CD1c-positive myeloid dendritic cell (primary cell): ENCODE data around the gene PGA5.

Experiments
- DNase-seq: peaks from one replicate; pipeline ENCODE4 v3.0.0-alpha.2; 2016; ENCODE audit errors: extremely low spot score

PGA5 gene

GRCh38 chr11:61294717-61295595 is 54.0 kb downstream of the PGA5 start, which contains the start of gene VWCE:
TSS of gene VWCE (minus strand) at chr11:61295316. CDS start at chr11:61295037, 279 bp downstream.
- peak; percentile 67 for DNase-seq

- DNase-seq = no peak
Measured at GRCh38 chr11:61295596-61295926, 54.6 kb downstream of the PGA5 start.

DNA sequence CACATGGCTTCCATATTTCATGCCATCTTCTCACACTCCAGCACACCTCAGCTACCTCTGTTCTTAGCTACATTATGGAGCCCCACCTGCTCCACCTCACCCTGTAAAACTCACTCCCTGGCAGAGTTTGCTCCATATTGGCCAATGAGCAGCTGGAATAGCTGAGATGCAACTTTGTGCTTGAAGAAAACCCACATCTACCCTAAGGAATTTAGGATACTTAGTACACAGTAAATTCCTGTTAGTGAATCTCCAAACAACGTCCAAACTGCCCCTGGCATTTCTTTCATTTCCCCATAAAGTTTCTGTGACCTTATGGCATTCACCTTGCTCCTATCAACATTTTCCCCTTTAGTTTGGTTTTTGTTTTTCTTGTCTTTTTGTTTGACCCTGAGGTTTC is 56.4 kb downstream of the PGA5 start:
- DNase-seq = no peak

- peak; percentile 46 for DNase-seq
Measured at GRCh38 chr11:61297746-61298145, 56.8 kb downstream of the PGA5 start.

DNA sequence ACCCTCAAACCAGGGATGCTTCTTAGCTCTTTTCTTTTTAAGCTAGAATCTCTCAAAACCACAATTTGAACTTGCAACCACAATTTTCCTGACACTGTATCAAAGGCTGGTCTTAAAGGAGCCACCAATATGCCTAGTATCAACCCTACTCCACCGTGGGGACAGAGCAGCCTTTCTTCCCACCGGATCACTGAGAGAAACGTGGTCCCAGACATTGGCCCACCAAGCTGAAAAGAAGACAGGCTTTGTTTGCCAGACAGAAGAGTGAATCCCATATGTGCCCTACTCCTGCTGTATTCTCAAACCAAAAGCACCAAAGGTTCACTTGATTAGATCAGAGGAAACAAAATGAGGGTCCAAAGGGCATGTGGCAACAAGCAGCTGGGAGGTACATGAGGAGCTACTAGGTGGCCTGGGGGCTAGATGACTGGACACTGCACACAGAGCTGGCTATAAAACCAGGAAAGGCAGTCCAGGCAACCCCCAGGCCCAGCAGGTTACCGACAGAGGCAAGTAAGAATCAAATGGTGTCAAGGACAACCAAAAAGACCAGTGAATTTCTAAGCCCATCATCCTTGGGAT is 57.8 kb downstream of the PGA5 start:
- DNase-seq = no peak
